ENCODE data around the gene GSK3B.
"Not testable (repeated sequence)": the region's sequence is repeated elsewhere in the genome, so short reads cannot be mapped to it uniquely, and the experiment has no call there.

GSK3B gene

GRCh38 chr3:120052225-120052624 lies 42.0 kb downstream of the GSK3B start:
- DNase-seq = peak; percentile 8

- DNase-seq = not testable (repeated sequence)
Observed at GRCh38 chr3:120051570-120051969, 42.7 kb downstream of the GSK3B start.

GRCh38 chr3:120049881-120050539 lies 44.2 kb downstream of the GSK3B start:
- no peak for DNase-seq

- no peak for DNase-seq
Observed at GRCh38 chr3:120049072-120049471, 45.2 kb downstream of the GSK3B start.

- DNase-seq = no peak
Observed at GRCh38 chr3:120048355-120049041, 45.7 kb downstream of the GSK3B start.

- DNase-seq = no peak
Observed at GRCh38 chr3:120047686-120048085, 46.6 kb downstream of the GSK3B start.

GRCh38 chr3:120040813-120041377 lies 53.4 kb downstream of the GSK3B start:
- no peak for DNase-seq

- DNase-seq = no peak
Observed at GRCh38 chr3:120039642-120040610, 54.3 kb downstream of the GSK3B start.

GRCh38 chr3:120033596-120033995 lies 60.7 kb downstream of the GSK3B start:
- no peak for DNase-seq

GRCh38 chr3:120031561-120031960 lies 62.7 kb downstream of the GSK3B start:
- no peak for DNase-seq

GRCh38 chr3:120029749-120030148 lies 64.5 kb downstream of the GSK3B start:
- no peak for DNase-seq

- no peak for DNase-seq
Observed at GRCh38 chr3:120028271-120029047, 65.8 kb downstream of the GSK3B start.

- DNase-seq = no peak
Observed at GRCh38 chr3:120027226-120027625, 67.0 kb downstream of the GSK3B start.

- peak; percentile 12 for DNase-seq
Observed at GRCh38 chr3:120025520-120025919, 68.7 kb downstream of the GSK3B start.

GRCh38 chr3:120024103-120024502 lies 70.1 kb downstream of the GSK3B start:
- DNase-seq = no peak

GRCh38 chr3:120022729-120023128 lies 71.5 kb downstream of the GSK3B start:
- no peak for DNase-seq

GRCh38 chr3:120021523-120021922 lies 72.7 kb downstream of the GSK3B start:
- no peak for DNase-seq

- DNase-seq = no peak
Observed at GRCh38 chr3:120018299-120018698, 75.9 kb downstream of the GSK3B start.

GRCh38 chr3:120017692-120018091 lies 76.6 kb downstream of the GSK3B start:
- DNase-seq = no peak

GRCh38 chr3:120013481-120013880 lies 80.8 kb downstream of the GSK3B start:
- DNase-seq = no peak

GRCh38 chr3:120005741-120006140 lies 88.5 kb downstream of the GSK3B start:
- DNase-seq = not testable (repeated sequence)

- DNase-seq = not testable (repeated sequence)
Observed at GRCh38 chr3:120004008-120004498, 90.2 kb downstream of the GSK3B start.

Data from activated CD4-positive, alpha-beta T cell treated with anti-CD3 and anti-CD28 coated beads, Interleukin-2, Interleukin-6, amounts not matched to agents 100 ng/mL and 50 ng/mL, durations not matched to agents 16 hours and 8 hours (primary cell).